ENCODE measurements around the gene SLC29A2. TPM values are rescaled to one million over a fixed set of nuclear protein-coding genes. Genes with fewer than 3 reads are reported as not detected.

SLC29A2 gene
- total and polyA plus RNA-seq, 2 of the 8 experiments (the other 6 are each of a cell fraction or from before 2014, with no cell fraction given) = 29.3 to 31.6 TPM

GRCh38 chr11:66340596-66341501, 30.7 kb downstream of the SLC29A2 start:
- peaks cover 0 to 12% (median 10%) of the 10 kb centered on the region in 4 experiments; a peak in 6 of 7 replicates for H3K4me1 ChIP-seq (replicated peaks in 1 of 4; ENCODE audit: control insufficient read depth in 3 of 4, insufficient read depth in 4 of 4, low read length in 3 of 4)
- CTCF ChIA-PET (ENCODE audit: partially characterized antibody) = interaction anchor here (0.7 to 4.6 kb wide), 11 partner anchors 19 to 450 kb away, joined by 3 to 55 read pairs (median 3); partner anchors contain the start of genes CD248, TMEM151A and YIF1A
- no peak for TF ChIP-seq RXRA (IDR thresholded peaks at IDR 0.05; ENCODE audit: insufficient read depth, low read depth, low read length)
- TF ChIP-seq, protein P1, sequence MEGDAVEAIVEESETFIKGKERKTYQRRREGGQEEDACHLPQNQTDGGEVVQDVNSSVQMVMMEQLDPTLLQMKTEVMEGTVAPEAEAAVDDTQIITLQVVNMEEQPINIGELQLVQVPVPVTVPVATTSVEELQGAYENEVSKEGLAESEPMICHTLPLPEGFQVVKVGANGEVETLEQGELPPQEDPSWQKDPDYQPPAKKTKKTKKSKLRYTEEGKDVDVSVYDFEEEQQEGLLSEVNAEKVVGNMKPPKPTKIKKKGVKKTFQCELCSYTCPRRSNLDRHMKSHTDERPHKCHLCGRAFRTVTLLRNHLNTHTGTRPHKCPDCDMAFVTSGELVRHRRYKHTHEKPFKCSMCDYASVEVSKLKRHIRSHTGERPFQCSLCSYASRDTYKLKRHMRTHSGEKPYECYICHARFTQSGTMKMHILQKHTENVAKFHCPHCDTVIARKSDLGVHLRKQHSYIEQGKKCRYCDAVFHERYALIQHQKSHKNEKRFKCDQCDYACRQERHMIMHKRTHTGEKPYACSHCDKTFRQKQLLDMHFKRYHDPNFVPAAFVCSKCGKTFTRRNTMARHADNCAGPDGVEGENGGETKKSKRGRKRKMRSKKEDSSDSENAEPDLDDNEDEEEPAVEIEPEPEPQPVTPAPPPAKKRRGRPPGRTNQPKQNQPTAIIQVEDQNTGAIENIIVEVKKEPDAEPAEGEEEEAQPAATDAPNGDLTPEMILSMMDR (IDR thresholded peaks at IDR 0.05; ENCODE audit: control extremely low read depth in 1 of 3, insufficient read depth in 1 of 3, low read depth in 1 of 3, low read length in 3 of 3) = 0 out of 4 replicates have a peak, but pooled peaks of 1 of the 3 experiments have one; percentile 1
- H2AFZ ChIP-seq (ENCODE audit: low read length) = no peak overlapping the region
- H2BK120ac ChIP-seq (replicated peaks; ENCODE audit: low read depth, low read length) = no peak overlapping the region
- no peak overlapping the region for H2BK12ac ChIP-seq (ENCODE audit: low read depth, low read length)
- H2AK5ac ChIP-seq (ENCODE audit: low read depth, low read length) = no peak overlapping the region
- H4K91ac ChIP-seq (replicated peaks; ENCODE audit: insufficient read length, low read length) = no peak overlapping the region
- H3K4ac ChIP-seq (replicated peaks; ENCODE audit: insufficient read length, low read depth, low read length) = no peak overlapping the region
- peaks cover 6 to 12% (median 9%) of the 10 kb centered on the region in 4 experiments; a peak in 4 of 8 replicates for H3K36me3 ChIP-seq (ENCODE audit: control insufficient read depth in 2 of 4, insufficient read depth in 4 of 4, low read length in 3 of 4)
- DNase-seq (ENCODE audit: low read depth in 1 of 2, low spot score in 2 of 2) = no peak
- H3K79me1 ChIP-seq (ENCODE audit: low read depth, low read length) = peaks cover 3% of the 10 kb centered on the region
- no peak overlapping the region for H4K8ac ChIP-seq (ENCODE audit: extremely low read depth, insufficient read depth, low read length)
- 92% methylated on average over 27 of the region's 28 CpGs; no CpG with 5 or more reads in 1 of the 2 experiments for WGBS, 2 experiments (ENCODE audit: extremely low coverage in 1 of 2, insufficient coverage in 1 of 2, insufficient read length in 1 of 2, insufficient replicate concordance in 2 of 2, low coverage in 1 of 2, low lambda C conversion rate in 2 of 2, missing lambda C conversion rate in 1 of 2)
- H3K4me3 ChIP-seq (ENCODE audit: extremely low read depth in 1 of 4, insufficient read depth in 2 of 4, low read depth in 3 of 4, low read length in 4 of 4) = no peak overlapping the region
- H4K20me1 ChIP-seq (replicated peaks in 1 of 2; ENCODE audit: control insufficient read depth in 1 of 2, insufficient read depth in 2 of 2, low read length in 2 of 2) = peaks cover 3 to 8% of the 10 kb centered on the region in 2 experiments
- no peaks in the 10 kb centered on the region for H3K27me3 ChIP-seq (replicated peaks in 1 of 4; ENCODE audit: control insufficient read depth in 3 of 4, extremely low read depth in 1 of 4, insufficient read depth in 3 of 4, low read length in 3 of 4)
- FAIRE-seq = no peak
- no peak overlapping the region for H3K27ac ChIP-seq (ENCODE audit: low read depth, low read length)
- H3K56ac ChIP-seq (replicated peaks; ENCODE audit: insufficient read length, low read depth, low read length) = no peak overlapping the region
- no peak overlapping the region for H3K18ac ChIP-seq (ENCODE audit: extremely low read depth, low read length)
- no peak overlapping the region for H3K9ac ChIP-seq (replicated peaks in 1 of 4; ENCODE audit: extremely low read depth in 1 of 4, low read depth in 3 of 4, low read length in 3 of 4)
- no peak overlapping the region for H3K14ac ChIP-seq (ENCODE audit: insufficient read length)
- H3K23me2 ChIP-seq (ENCODE audit: low read depth, low read length) = peaks cover 9% of the 10 kb centered on the region; the same call in 1 of the 2 replicates
- no peaks in the 10 kb centered on the region for H3K9me3 ChIP-seq (ENCODE audit: insufficient read depth in 2 of 2, low read depth in 1 of 2, low read length in 1 of 2)
- POLR2A ChIA-PET (ENCODE audit: partially characterized antibody) = interaction anchor here (0.8 to 28.7 kb wide), 8 partner anchors 8 to 58 kb away, joined by 3 to 487 read pairs (median 3); partner anchors contain the start of gene SLC29A2
- no peak overlapping the region for H2BK20ac ChIP-seq (ENCODE audit: low read length)
- H4K5ac ChIP-seq (ENCODE audit: insufficient read length, low read depth, low read length) = no peak overlapping the region
- no peak overlapping the region for H3K23ac ChIP-seq (ENCODE audit: insufficient read length)
- no peak overlapping the region for H3K4me2 ChIP-seq (ENCODE audit: insufficient read depth in 1 of 2, low read depth in 2 of 2, low read length in 2 of 2)
- no peak overlapping the region for H2BK15ac ChIP-seq (ENCODE audit: low read length)
- H3K79me2 ChIP-seq (ENCODE audit: control insufficient read depth in 1 of 2, insufficient read depth in 2 of 2, low read length in 2 of 2) = peaks cover 0 to 14% of the 10 kb centered on the region in 2 experiments; a peak in 2 of 4 replicates
- no peak overlapping the region; the same call in 1 of the 2 replicates for H2BK5ac ChIP-seq (ENCODE audit: low read depth, low read length)
